GM12878 (cell line): Measurements from ENCODE around the gene HLA-DPB1. TPM values are rescaled to one million over a fixed set of nuclear protein-coding genes. Genes with fewer than 3 reads are reported as not detected.

Experiments
- ATAC-seq: fragments of 200-7000 bp; cut with Tn5 transposase; 3 replicates; pipeline ENCODE4 v1.9.1; 2020; ENCODE audit warnings: mild to moderate bottlenecking, moderate library complexity
- BruUV-seq: library from RNA; stranded (reverse); fragments of 400-500 nt; replicated peaks from 2 replicates; lab custom pipeline; 2021; lab: Mats Ljungman, UMichigan
- CTCF ChIA-PET: fragments of 300-600 bp; sonication (Branson Sonifier 250); formaldehyde crosslinking; extraction: SDS; loops from one replicate; lab custom pipeline; 2021; ENCODE audit warnings: inconsistent platforms; lab: Yijun Ruan, JAX
- POLR2A ChIA-PET: fragments of 350-600 bp; formaldehyde crosslinking; extraction: SDS; loops from one replicate; lab custom pipeline; 2021; ENCODE audit warnings: inconsistent platforms; lab: Charles Lee
- RAD21 ChIA-PET: fragments of 300-600 bp; sonication (Branson Sonifier 250); formaldehyde crosslinking; loops from one replicate; lab custom pipeline; 2023; ENCODE audit warnings: antibody characterized with exemption; ENCODE audit not compliant: unreplicated experiment; lab: Charles Lee
- SMC1A ChIA-PET: fragments of 300-600 bp; sonication (Branson Sonifier 250); formaldehyde crosslinking; loops from one replicate; lab custom pipeline; 2023; ENCODE audit not compliant: unreplicated experiment, uncharacterized antibody; lab: Charles Lee
- DNase-seq: peaks from one replicate; pipeline ENCODE4 v3.0.0-alpha.2; 2011; ENCODE audit warnings: low read depth, low spot score
- FAIRE-seq: peaks from 3 replicates; lab custom pipeline; 2011; peaks lifted over from hg19 to GRCh38; lab: Jason Lieb, UNC
- H2AFZ ChIP-seq: 2 replicates; pipeline ENCODE4 v1.6.0; 2011; ENCODE audit warnings: low read depth, low read length, control low read depth; ENCODE audit not compliant: control insufficient read depth
- H3K27ac ChIP-seq: 2 replicates; pipeline ENCODE4 v1.5.1; 2011; ENCODE audit warnings: control low read depth; ENCODE audit not compliant: control insufficient read depth, insufficient read depth
- H3K27me3 ChIP-seq, 2 experiments: replicated peaks in 1 of 2; 2 replicates each; pipeline versions ENCODE4 v1.6.0 to v1.6.1; 2011; ENCODE audit warnings: low read length in 1 of 2; ENCODE audit not compliant: control insufficient read depth in 2 of 2, insufficient read depth in 2 of 2
- H3K36me3 ChIP-seq, 2 experiments: 2 replicates each; pipeline ENCODE4 v1.5.1; 2011; ENCODE audit warnings: low read length in 1 of 2; ENCODE audit not compliant: control insufficient read depth in 2 of 2, insufficient read depth in 2 of 2
- H3K4me1 ChIP-seq: 2 replicates; pipeline ENCODE4 v1.6.1; 2011; ENCODE audit warnings: mild to moderate bottlenecking, low read length, moderate library complexity, mixed read lengths; ENCODE audit not compliant: control insufficient read depth, insufficient read depth
- H3K4me2 ChIP-seq: 2 replicates; pipeline ENCODE4 v1.6.0; 2011; ENCODE audit warnings: control low read depth; ENCODE audit not compliant: control insufficient read depth, insufficient read depth
- H3K4me3 ChIP-seq: fragments of 200-600 bp; sonication (generic); 2 replicates; pipeline ENCODE4 v1.5.1; 2016
- H3K79me2 ChIP-seq: 2 replicates; pipeline ENCODE4 v1.6.0; 2011; ENCODE audit warnings: low read length; ENCODE audit not compliant: control insufficient read depth, insufficient read depth
- H3K9ac ChIP-seq: 2 replicates; pipeline ENCODE4 v1.8.0; 2011; ENCODE audit warnings: low read length, control low read depth, mixed read lengths; ENCODE audit not compliant: control insufficient read depth, insufficient read depth
- H3K9me3 ChIP-seq: replicated peaks from 3 replicates; pipeline ENCODE4 v1.5.1; 2011; ENCODE audit warnings: mild to moderate bottlenecking, low read length; ENCODE audit not compliant: control insufficient read depth, insufficient read depth
- H4K20me1 ChIP-seq: 2 replicates; pipeline ENCODE4 v1.6.0; 2011; ENCODE audit not compliant: control insufficient read depth, insufficient read depth
- CHD1 ChIP-seq: IDR thresholded peaks from 2 replicates; pipeline ENCODE4 v1.6.1; 2012; ENCODE audit warnings: low read depth, low read length, improper control_type of control experiment
- DPF2 ChIP-seq: fragments of 450-650 bp; IDR thresholded peaks from 2 replicates; pipeline ENCODE4 v1.6.1; 2017; ENCODE audit warnings: mild to moderate bottlenecking
- E2F4 ChIP-seq: IDR thresholded peaks from 2 replicates; pipeline ENCODE4 v1.6.1; 2012; ENCODE audit warnings: low read depth, low read length, improper control_type of control experiment
- EP300 ChIP-seq, 2 experiments: fragments of 150-350 bp in 1 of 2; IDR thresholded peaks; 2 replicates each; pipeline ENCODE4 v1.6.1; 2011 to 2012; ENCODE audit warnings: low read depth in 2 of 2, low read length in 2 of 2, borderline replicate concordance in 1 of 2, improper control_type of control experiment in 1 of 2, inconsistent platforms in 1 of 2; ENCODE audit not compliant: control insufficient read depth in 1 of 2
- GATAD2B ChIP-seq: fragments of 450-650 bp; conservative IDR thresholded peaks from 2 replicates; pipeline ENCODE4 v1.6.1; 2017; ENCODE audit warnings: low read depth, mild to moderate bottlenecking, moderate library complexity
- LARP7 ChIP-seq: fragments of 450-650 bp; IDR thresholded peaks from 2 replicates; pipeline ENCODE4 v1.6.1; 2017; ENCODE audit warnings: mild to moderate bottlenecking
- MTA3 ChIP-seq: IDR thresholded peaks from 2 replicates; pipeline ENCODE4 v1.6.1; 2012; ENCODE audit warnings: low read length, inconsistent platforms, borderline replicate concordance
- MXI1 ChIP-seq: fragments of 150-350 bp; IDR thresholded peaks from 2 replicates; pipeline ENCODE4 v1.6.1; 2011; ENCODE audit warnings: low read depth, mild to moderate bottlenecking, inconsistent platforms, low read length, improper control_type of control experiment
- NFXL1 ChIP-seq: fragments of 450-650 bp; IDR thresholded peaks from 2 replicates; pipeline ENCODE4 v1.6.1; 2017; ENCODE audit warnings: antibody characterized with exemption, mild to moderate bottlenecking, borderline replicate concordance
- PAX5 ChIP-seq: IDR thresholded peaks from 2 replicates; pipeline ENCODE4 v1.6.1; 2011; ENCODE audit warnings: low read depth, low read length, borderline replicate concordance
- POLR2A ChIP-seq: IDR thresholded peaks from 2 replicates; pipeline ENCODE4 v1.6.1; 2011; ENCODE audit warnings: low read depth, mild to moderate bottlenecking, low read length
- RAD51 ChIP-seq: fragments of 450-650 bp; IDR thresholded peaks from 2 replicates; pipeline ENCODE4 v1.6.1; 2016; ENCODE audit warnings: moderate library complexity, mild to moderate bottlenecking, inconsistent platforms
- SMARCA5 ChIP-seq: fragments of 450-650 bp; IDR thresholded peaks from 2 replicates; pipeline ENCODE4 v1.6.1; 2017; ENCODE audit warnings: mild to moderate bottlenecking
- TAF1 ChIP-seq: IDR thresholded peaks from 2 replicates; pipeline ENCODE4 v1.6.1; 2011; ENCODE audit warnings: mild to moderate bottlenecking, low read depth, low read length, borderline replicate concordance
- ZBTB11 ChIP-seq: fragments of 450-650 bp; formaldehyde crosslinking; IDR thresholded peaks from 2 replicates; pipeline ENCODE4 v1.5.0; 2022; ENCODE audit warnings: mild to moderate bottlenecking, missing genetic modification characterization
- WGBS: methylation state at CpG from one replicate; pipeline ENCODE4 v1.1.6; 2016; ENCODE audit warnings: low lambda C conversion rate; ENCODE audit not compliant: insufficient replicate concordance, insufficient coverage; ENCODE audit errors: missing lambda C conversion rate; 5-methylcytosine and 5-hydroxymethylcytosine counted together
- in situ Hi-C: fragments of 300-500 bp; cut with MboI; formaldehyde crosslinking; loops from 9 replicates; pipeline ENCODE4 v1.14.3; 2018; ENCODE audit warnings: mixed read lengths
- intact Hi-C: fragments of 100-400 bp; cut with micrococcal nuclease; formaldehyde crosslinking; loops from one replicate; pipeline ENCODE4 v1.14.2; 2022; ENCODE audit not compliant: unreplicated experiment
- polyA plus RNA-seq, 11 experiments: library from polyadenylated mRNA; depleted of rRNA in 4 of 11; unstranded in 6 of 11; stranded (reverse) in 5 of 11; fragments of >200 nt; fragmentation: Nextera tagmentation in 4 of 11; fragmentation: Illumina TruSeq in 1 of 11; extraction: Ambion mirVana in 4 of 11; extraction: Trizol in 1 of 11; gene quantifications; 1 replicate in 1 of 11; 2 replicates in 10 of 11; pipeline versions ENCODE4 v1.2.1 to v1.2.3, GENCODE V29; 2011 to 2016; ENCODE audit warnings: inconsistent platforms in 2 of 11, missing spikeins in 2 of 11, low read depth in 1 of 11
- total RNA-seq, 4 experiments: library from RNA; depleted of rRNA in 3 of 4; stranded (reverse); fragments of >200 nt in 3 of 4; fragmentation: Illumina TruSeq in 1 of 4; extraction: Trizol in 1 of 4; gene quantifications; 2 replicates each; pipeline versions ENCODE4 v1.2.1 to v1.2.3, GENCODE V29; 2013 to 2021

HLA-DPB1 gene
- total and polyA plus RNA-seq, 10 of the 15 experiments (the other 5 are each of a cell fraction or from before 2014, with no cell fraction given) = 101 to 675 (median 352) TPM

- TF ChIP-seq ZBTB11 (CRISPR knock-in tag) = no peak
Observed at GRCh38 chr6:33073431-33073871, 2.3 kb upstream of the HLA-DPB1 start, which contains the start of gene HLA-DPA1 (continued).

GRCh38 chr6:33075208-33075567 is 602 bp upstream of the HLA-DPB1 start:
- H3K4me1 ChIP-seq = peaks cover 20% of the 10 kb centered on the region
- peaks cover 90% of the 10 kb centered on the region for H3K79me2 ChIP-seq
- H4K20me1 ChIP-seq = no peaks in the 10 kb centered on the region
- H3K36me3 ChIP-seq = no peaks in the 10 kb centered on the region; a peak in 1 of 4 replicates
- ChIA-PET SMC1A (interaction anchor here (0.8 to 8.9 kb wide), 19 partner anchors 9 to 189 kb away, joined by 3 to 176 read pairs (median 5); partner anchors contain the start of genes HLA-DMA and HLA-DOA), CTCF (interaction anchor here (0.6 to 6.0 kb wide), 22 partner anchors 9 to 196 kb away, joined by 3 to 55 read pairs (median 5); partner anchors contain the start of genes HLA-DOA, RPS18 and VPS52), RAD21 (interaction anchor here (0.7 to 7.9 kb wide), 21 partner anchors 13 to 189 kb away, joined by 3 to 172 read pairs (median 4); partner anchors contain the start of gene HLA-DMB), POLR2A (interaction anchor here (0.6 to 8.8 kb wide), 27 partner anchors 10 to 523 kb away, joined by 3 to 330 read pairs (median 5); partner anchors contain the start of genes HLA-DMA, HLA-DOA, RING1 and RPS18)
- in situ Hi-C loops = no loop called here
- DNase-seq = peak; percentile 38
- peak overlapping the region; percentile 87 for H3K9ac ChIP-seq
- peak overlapping the region; percentile 99 for H3K27ac ChIP-seq
- WGBS = 0% methylated on average over 4 of the region's 4 CpGs
- peak overlapping the region; percentile 59 for H2AFZ ChIP-seq
- H3K4me3 ChIP-seq = peak overlapping the region; percentile 82
- H3K9me3 ChIP-seq = no peaks in the 10 kb centered on the region
- ATAC-seq = peak; percentile 7
- no peak for FAIRE-seq
- BruUV-seq = no TSS peak
- no peaks in the 10 kb centered on the region for H3K27me3 ChIP-seq
- H3K4me2 ChIP-seq = peak overlapping the region; percentile 90
- intact Hi-C loops = loop anchor here (1.0 to 2.0 kb wide), 2 partner anchors 47 to 60 kb away; no protein-coding TSS in a partner anchor
- TF ChIP-seq CHD1 (no peak), POLR2A (peak; percentile 25; the same call in 1 of the 2 replicates), SMARCA5 (0 out of 2 replicates have a peak, but pooled peaks have one; percentile 26), EP300 (IDR thresholded peaks at IDR 0.05; ENCODE audit: borderline replicate concordance in 1 of 2, control insufficient read depth in 1 of 2, low read depth in 2 of 2, low read length in 2 of 2) (no peak), RAD51 (peak; percentile 10), DPF2 (0 out of 2 replicates have a peak, but pooled peaks have one; percentile 3), TAF1 (peak; percentile 16; the same call in 1 of the 2 replicates), PAX5 (no peak), MTA3 (no peak), GATAD2B (peak; percentile 56; the same call in 1 of the 2 replicates), NFXL1 (no peak), E2F4 (no peak), MXI1 (0 out of 2 replicates have a peak, but pooled peaks have one; percentile 24), LARP7 (peak; percentile 59; the same call in 1 of the 2 replicates)
